Esophagus muscularis mucosa (tissue), 4 donors: Measurements from ENCODE around the gene INTS4. TPM values are rescaled to one million over a fixed set of nuclear protein-coding genes. Genes with fewer than 3 reads are reported as not detected.

Source experiments
- DNase-seq: peaks from one replicate; pipeline ENCODE4 v3.0.0-alpha.2; 2017; ENCODE audit errors: extremely low spot score
- H3K27ac ChIP-seq, 4 donors: fragments of 200-600 bp; sonication (generic); replicated peaks in 1 of 4; 1 replicate in 3 of 4; 2 replicates in 1 of 4; pipeline ENCODE4 v1.5.1; 2016 to 2019; ENCODE audit warnings: mild to moderate bottlenecking in 1 of 4
- H3K27me3 ChIP-seq, 4 donors: fragments of 200-600 bp; sonication (generic); one replicate each; pipeline versions ENCODE4 v1.5.1 to v1.6.0; 2016 to 2019
- H3K36me3 ChIP-seq, 4 donors: fragments of 200-600 bp; sonication (generic); one replicate each; pipeline ENCODE4 v1.5.1; 2016 to 2019
- H3K4me1 ChIP-seq, 4 donors: fragments of 200-600 bp; sonication (generic); one replicate each; pipeline ENCODE4 v1.5.1; 2016 to 2019
- H3K4me3 ChIP-seq, 4 donors: fragments of 200-600 bp; sonication (generic); 1 replicate in 2 of 4; 2 replicates in 2 of 4; pipeline ENCODE4 v1.5.1; 2016 to 2019; ENCODE audit warnings: mild to moderate bottlenecking in 4 of 4, moderate library complexity in 1 of 4
- H3K9me3 ChIP-seq, 4 donors: fragments of 200-600 bp; sonication (generic); 1 replicate in 3 of 4; 2 replicates in 1 of 4; pipeline ENCODE4 v1.5.1; 2016 to 2019
- CTCF ChIP-seq, 3 experiments: fragments of 200-600 bp in 2 of 3; fragments of 450-650 bp in 1 of 3; sonication (generic) in 2 of 3; IDR thresholded peaks; one replicate each; pipeline ENCODE4 v1.5.1; 2017 to 2019; ENCODE audit warnings: antibody characterized with exemption in 3 of 3, mild to moderate bottlenecking in 2 of 3, moderate library complexity in 1 of 3
- EP300 ChIP-seq: sonication (generic); formaldehyde crosslinking; IDR thresholded peaks from one replicate; pipeline ENCODE4 v1.6.1; 2017; ENCODE audit warnings: antibody characterized with exemption
- POLR2A ChIP-seq: fragments of 450-650 bp; IDR thresholded peaks from one replicate; pipeline ENCODE4 v1.6.1; 2017; ENCODE audit warnings: antibody characterized with exemption, moderate library complexity, mild to moderate bottlenecking, low read depth
- POLR2AphosphoS5 ChIP-seq, 2 donors: sonication (generic); formaldehyde crosslinking; IDR thresholded peaks; one replicate each; pipeline ENCODE4 v1.6.1; 2017; ENCODE audit warnings: antibody characterized with exemption in 2 of 2
- WGBS: methylation state at CpG from one replicate; pipeline ENCODE4 v1.1.5; 2018; 5-methylcytosine and 5-hydroxymethylcytosine counted together
- intact Hi-C: fragments of 100-400 bp; cut with DNase I; formaldehyde crosslinking; loops from one replicate; pipeline ENCODE4 v1.15.1; 2023
- small RNA-seq, 3 donors: library from RNA; depleted of rRNA; stranded (forward); fragments of <200 nt; gene quantifications; one replicate each; pipeline ENCODE3, GENCODE V24; 2016
- total RNA-seq, 4 donors: library from RNA; depleted of rRNA; stranded (reverse); fragments of >200 nt; gene quantifications; one replicate each; pipeline versions ENCODE4 v1.1.0 to v1.2.1, GENCODE V29; 2016

INTS4 gene
- total RNA-seq, 4 donors from 2014 or later: 13.3 to 34.1 (median 15.2) TPM

GRCh38 chr11:77842441-77843121 lies 151.9 kb downstream of the INTS4 start:
- no peak overlapping the region for H3K27ac ChIP-seq
- intact Hi-C loops: no loop called here
- H3K9me3 ChIP-seq: no peaks in the 10 kb centered on the region
- WGBS: 86% methylated on average over 1 of the region's 1 CpG
- DNase-seq: no peak
- peaks cover 37 to 76% (median 58%) of the 10 kb centered on the region in 4 donors for H3K36me3 ChIP-seq
- TF ChIP-seq EP300: no peak
- TF ChIP-seq POLR2A: no peak
- no peak for TF ChIP-seq CTCF (IDR thresholded peaks at IDR 0.05)
- TF ChIP-seq POLR2AphosphoS5 (IDR thresholded peaks at IDR 0.05): no peak
- no peaks in the 10 kb centered on the region for H3K4me1 ChIP-seq
- no peaks in the 10 kb centered on the region for H3K27me3 ChIP-seq
- H3K4me3 ChIP-seq: no peak overlapping the region

GRCh38 chr11:77833302-77833701 lies 161.2 kb downstream of the INTS4 start:
- DNase-seq: no peak
- no peak overlapping the region for H3K27ac ChIP-seq
- WGBS: 97% methylated on average over 4 of the region's 4 CpGs
- TF ChIP-seq CTCF (IDR thresholded peaks at IDR 0.05): no peak
- no peak for TF ChIP-seq POLR2A
- no peak for TF ChIP-seq POLR2AphosphoS5 (IDR thresholded peaks at IDR 0.05)
- TF ChIP-seq EP300: no peak
- H3K9me3 ChIP-seq: no peaks in the 10 kb centered on the region
- no peak overlapping the region for H3K4me3 ChIP-seq
- intact Hi-C loops: no loop called here
- no peaks in the 10 kb centered on the region for H3K27me3 ChIP-seq
- H3K4me1 ChIP-seq: no peaks in the 10 kb centered on the region
- no peaks in the 10 kb centered on the region for H3K36me3 ChIP-seq

GRCh38 chr11:77828926-77829325 lies 165.5 kb downstream of the INTS4 start:
- peaks cover 6 to 14% (median 11%) of the 10 kb centered on the region in 4 donors for H3K4me1 ChIP-seq
- H3K27ac ChIP-seq: no peak overlapping the region
- no peaks in the 10 kb centered on the region for H3K9me3 ChIP-seq
- no peaks in the 10 kb centered on the region for H3K27me3 ChIP-seq
- intact Hi-C loops: loop anchor here (5.0 to 10.0 kb wide), 2 partner anchors 48 to 166 kb away; partner anchors contain the start of gene INTS4
- no peak overlapping the region for H3K4me3 ChIP-seq
- DNase-seq: no peak
- TF ChIP-seq EP300 (no peak), POLR2A (no peak), CTCF (IDR thresholded peaks at IDR 0.05) (no peak), POLR2AphosphoS5 (IDR thresholded peaks at IDR 0.05) (no peak)
- H3K36me3 ChIP-seq: no peaks in the 10 kb centered on the region
- 94% methylated on average over 2 of the region's 2 CpGs for WGBS

Small RNAs within 50 kb of the gene (small RNA-seq; reads per million reads assigned to genes)
- 0 reads per million in 3 donors for gene AP002812.4

Other genes with a start within 250 kb of the INTS4 start
- 10 to 100 TPM; 70.3 to 96.3 (median 73.1) TPM for gene RSF1, start 173.9 kb downstream of the INTS4 start, total RNA-seq
- 10 to 100 TPM; 39.0 to 73.7 (median 68.0) TPM for gene AAMDC, start 173.5 kb downstream of the INTS4 start, total RNA-seq
- gene KCTD14, start 28.6 kb upstream of the INTS4 start, total RNA-seq: 1 to 10 TPM in 3 of 4 donors, under 1 TPM in 1; 0.83 to 2.6 (median 1.3) TPM
- gene THRSP, start 69.2 kb upstream of the INTS4 start, total RNA-seq: not detected
- 100 to 1,000 TPM in 2 of 4 donors, 10 to 100 TPM in 2; 65.1 to 116 (median 91.1) TPM for gene NDUFC2, start 85.2 kb upstream of the INTS4 start, total RNA-seq
- 10 to 100 TPM; 11.2 to 21.6 (median 15.7) TPM for gene ALG8, start 145.0 kb upstream of the INTS4 start, total RNA-seq
- gene KCTD21, start 194.0 kb upstream of the INTS4 start, total RNA-seq: 10 to 100 TPM in 2 of 4 donors, 1 to 10 TPM in 2; 6.6 to 21.0 (median 12.1) TPM
- 10 to 100 TPM in 2 of 4 donors, 1 to 10 TPM in 2; 5.8 to 15.4 (median 11.3) TPM for gene USP35, start 194.3 kb upstream of the INTS4 start, total RNA-seq